ENCODE measurements around the gene IGLON5.
A peak's percentile ranks its signal among the peaks of the same experiment; 100 is the strongest.

Gene IGLON5

GRCh38 chr19:51321799-51322198 is 10.4 kb downstream of the IGLON5 start:
- TF ChIP-seq JUND (IDR thresholded peaks at IDR 0.05; ENCODE audit: low read depth) = no peak
- in situ Hi-C loops (cut with HindIII; ENCODE audit: low pct_unique_long_range_greater_than_20kb, low sequenced_read_pairs) = no loop called here
- no peak for DNase-seq (ENCODE audit: low read depth in 1 of 2, low spot score in 1 of 2)

GRCh38 chr19:51323481-51324166 is 12.2 kb downstream of the IGLON5 start:
- no peak for DNase-seq (ENCODE audit: low read depth in 1 of 2, low spot score in 1 of 2)
- TF ChIP-seq JUND (IDR thresholded peaks at IDR 0.05; ENCODE audit: low read depth) = no peak

DNA sequence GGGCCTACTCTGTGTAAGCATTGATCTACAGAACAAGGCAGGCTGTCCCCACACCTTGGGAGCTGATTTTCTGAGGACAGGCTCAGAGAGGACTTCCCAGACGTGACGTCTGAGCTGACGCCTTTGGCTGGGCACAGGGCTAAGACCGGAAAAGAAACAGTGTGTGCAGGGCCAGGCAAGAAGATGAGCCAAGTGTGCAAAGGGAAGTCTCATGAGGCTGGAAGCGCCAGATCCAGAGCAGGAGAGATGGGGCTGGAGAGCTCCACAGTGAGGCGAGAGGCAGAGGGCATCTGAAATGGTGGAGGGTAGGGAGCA is 12.7 kb downstream of the IGLON5 start:
- TF ChIP-seq JUND (IDR thresholded peaks at IDR 0.05; ENCODE audit: low read depth) = no peak
- in situ Hi-C loops (cut with HindIII; ENCODE audit: low pct_unique_long_range_greater_than_20kb, low sequenced_read_pairs) = no loop called here

More at GRCh38 chr19:51323481-51324166, 12.2 kb downstream of the IGLON5 start:
- in situ Hi-C loops (cut with HindIII; ENCODE audit: low pct_unique_long_range_greater_than_20kb, low sequenced_read_pairs) = no loop called here

GRCh38 chr19:51325161-51325976 is 13.9 kb downstream of the IGLON5 start:
- TF ChIP-seq JUND (IDR thresholded peaks at IDR 0.05; ENCODE audit: low read depth) = no peak
- no peak for DNase-seq (ENCODE audit: low read depth in 1 of 2, low spot score in 1 of 2)
- in situ Hi-C loops (cut with HindIII; ENCODE audit: low pct_unique_long_range_greater_than_20kb, low sequenced_read_pairs) = no loop called here

More for the DNA sequence above, 12.7 kb downstream of the IGLON5 start:
- DNase-seq (ENCODE audit: low read depth in 1 of 2, low spot score in 1 of 2) = no peak

DNA sequence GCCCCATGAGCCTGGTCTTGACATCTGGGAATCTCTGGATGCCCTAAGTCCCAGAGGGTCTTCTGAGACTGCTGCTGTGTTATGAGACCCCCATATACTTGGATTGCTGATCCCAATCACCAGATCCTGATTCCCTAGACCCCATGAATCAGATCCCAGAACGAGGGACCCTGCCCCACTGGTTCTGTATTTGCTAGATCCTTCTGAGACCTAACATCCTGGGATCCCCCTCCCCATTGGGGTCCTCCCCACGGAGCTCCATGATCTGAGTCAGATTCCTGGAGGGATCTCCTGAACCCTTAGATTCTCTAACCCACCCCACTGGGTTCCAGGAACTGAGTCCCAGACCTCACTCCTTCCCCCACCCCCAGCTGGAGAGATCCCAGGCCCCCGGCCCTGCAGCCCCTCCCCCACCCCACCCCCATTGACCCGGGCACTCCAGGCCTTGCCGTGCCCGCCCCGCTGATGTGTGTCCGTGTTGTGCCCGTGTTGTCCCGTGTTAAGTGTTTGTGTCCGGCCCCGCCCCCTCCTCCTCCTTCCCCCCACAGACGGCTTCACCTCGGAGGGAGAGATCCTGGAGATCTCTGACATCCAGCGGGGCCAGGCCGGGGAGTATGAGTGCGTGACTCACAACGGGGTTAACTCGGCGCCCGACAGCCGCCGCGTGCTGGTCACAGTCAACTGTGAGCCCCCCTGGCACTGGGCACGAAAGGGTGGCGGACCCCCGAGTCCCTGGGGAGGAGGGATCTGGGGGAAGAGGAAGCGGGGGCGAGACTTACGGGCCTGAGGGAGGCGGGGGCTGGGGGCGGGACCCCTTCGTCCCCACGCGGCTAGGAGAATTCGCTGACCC is 15.0 kb downstream of the IGLON5 start:
- DNase-seq (ENCODE audit: low read depth in 1 of 2, low spot score in 1 of 2) = no peak
- TF ChIP-seq JUND (IDR thresholded peaks at IDR 0.05; ENCODE audit: low read depth) = no peak
- in situ Hi-C loops (cut with HindIII; ENCODE audit: low pct_unique_long_range_greater_than_20kb, low sequenced_read_pairs) = no loop called here

DNA sequence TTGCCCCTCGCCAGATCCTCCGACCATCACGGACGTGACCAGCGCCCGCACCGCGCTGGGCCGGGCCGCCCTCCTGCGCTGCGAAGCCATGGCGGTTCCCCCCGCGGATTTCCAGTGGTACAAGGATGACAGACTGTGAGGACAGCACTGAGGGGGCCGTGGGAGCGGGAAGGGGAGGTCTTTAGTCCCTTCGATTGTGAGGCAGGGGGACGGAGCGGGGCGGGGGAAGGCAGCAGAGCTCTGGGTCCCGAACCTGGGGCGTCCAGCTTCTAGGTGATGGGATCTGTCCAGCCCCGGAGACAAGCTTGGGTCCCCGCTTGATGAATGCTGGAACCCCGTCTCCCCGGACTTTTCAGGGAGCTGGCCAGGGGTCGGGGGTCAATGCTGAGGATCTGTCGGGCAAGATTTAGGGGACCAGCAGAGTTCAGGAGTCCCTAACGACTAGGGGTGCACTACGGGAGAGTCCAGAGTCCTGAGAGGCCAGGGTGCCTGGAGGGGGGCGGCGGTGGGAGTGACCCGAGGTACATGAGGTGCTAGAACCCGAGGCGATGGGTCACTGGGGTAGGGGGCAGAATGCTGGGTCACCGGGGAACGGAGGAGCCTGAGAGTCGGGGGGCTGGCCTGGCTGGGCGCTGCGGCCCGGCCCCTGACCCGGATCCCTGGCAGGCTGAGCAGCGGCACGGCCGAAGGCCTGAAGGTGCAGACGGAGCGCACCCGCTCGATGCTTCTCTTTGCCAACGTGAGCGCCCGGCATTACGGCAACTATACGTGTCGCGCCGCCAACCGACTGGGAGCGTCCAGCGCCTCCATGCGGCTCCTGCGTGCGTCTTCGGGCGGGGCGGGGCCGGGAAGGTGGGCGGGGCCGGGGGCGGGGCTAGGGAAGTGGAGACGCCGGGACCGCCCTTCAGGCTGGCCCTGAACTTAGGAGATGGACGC is 15.9 kb downstream of the IGLON5 start:
- DNase-seq (ENCODE audit: low read depth in 1 of 2, low spot score in 1 of 2) = no peak
- in situ Hi-C loops (cut with HindIII; ENCODE audit: low pct_unique_long_range_greater_than_20kb, low sequenced_read_pairs) = no loop called here
- TF ChIP-seq JUND (IDR thresholded peaks at IDR 0.05; ENCODE audit: low read depth) = no peak

DNA sequence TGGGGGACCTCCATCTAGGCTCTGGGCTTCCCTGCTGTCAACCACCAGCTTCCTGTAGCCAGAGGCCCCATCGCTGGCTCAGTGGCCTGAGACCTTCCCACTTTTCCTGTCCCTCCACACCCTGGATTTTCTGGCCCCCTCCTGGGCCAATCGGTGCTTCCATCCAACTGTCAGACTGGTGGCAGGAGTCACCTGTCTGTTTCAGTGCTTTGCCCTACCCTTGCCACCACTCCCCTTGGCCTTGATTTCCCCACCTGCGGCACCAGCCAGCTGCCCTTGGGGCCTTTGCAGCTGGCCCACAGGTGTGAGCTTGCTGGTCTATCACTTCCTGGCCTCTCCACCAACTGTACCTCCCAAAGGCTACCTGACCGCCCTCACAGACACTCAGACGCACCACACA is 18.0 kb downstream of the IGLON5 start:
- no peak for DNase-seq (ENCODE audit: low read depth in 1 of 2, low spot score in 1 of 2)
- in situ Hi-C loops (cut with HindIII; ENCODE audit: low pct_unique_long_range_greater_than_20kb, low sequenced_read_pairs) = no loop called here
- no peak for TF ChIP-seq JUND (IDR thresholded peaks at IDR 0.05; ENCODE audit: low read depth)

GRCh38 chr19:51330366-51330765 is 18.9 kb downstream of the IGLON5 start:
- DNase-seq (ENCODE audit: low read depth in 1 of 2, low spot score in 1 of 2) = no peak
- in situ Hi-C loops (cut with HindIII; ENCODE audit: low pct_unique_long_range_greater_than_20kb, low sequenced_read_pairs) = no loop called here
- no peak for TF ChIP-seq JUND (IDR thresholded peaks at IDR 0.05; ENCODE audit: low read depth)

GRCh38 chr19:51331193-51331592 is 19.7 kb downstream of the IGLON5 start:
- TF ChIP-seq JUND (IDR thresholded peaks at IDR 0.05; ENCODE audit: low read depth) = no peak
- in situ Hi-C loops (cut with HindIII; ENCODE audit: low pct_unique_long_range_greater_than_20kb, low sequenced_read_pairs) = no loop called here
- DNase-seq (ENCODE audit: low read depth in 1 of 2, low spot score in 1 of 2) = no peak

DNA sequence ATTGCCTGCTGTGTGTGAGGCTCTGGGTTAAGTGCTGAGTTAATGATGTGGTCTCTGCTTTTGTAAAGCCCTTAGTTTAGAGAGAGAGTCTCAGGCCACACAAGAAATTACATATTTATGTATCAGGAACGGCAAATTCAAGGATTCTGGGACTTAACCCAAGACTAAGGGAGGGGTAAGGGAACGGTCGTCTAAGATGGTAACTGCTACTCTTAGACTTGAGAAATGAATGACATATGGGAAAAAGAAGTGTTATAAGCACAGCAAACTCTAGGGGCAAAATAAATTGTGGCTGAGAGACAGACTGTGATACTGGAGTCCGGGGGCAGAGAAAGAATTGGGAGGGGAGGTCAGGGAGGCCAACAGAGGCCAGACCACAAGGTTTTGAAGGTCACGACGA is 20.3 kb downstream of the IGLON5 start:
- TF ChIP-seq JUND (IDR thresholded peaks at IDR 0.05; ENCODE audit: low read depth) = no peak
- no peak for DNase-seq (ENCODE audit: low read depth in 1 of 2, low spot score in 1 of 2)
- in situ Hi-C loops (cut with HindIII; ENCODE audit: low pct_unique_long_range_greater_than_20kb, low sequenced_read_pairs) = no loop called here

DNA sequence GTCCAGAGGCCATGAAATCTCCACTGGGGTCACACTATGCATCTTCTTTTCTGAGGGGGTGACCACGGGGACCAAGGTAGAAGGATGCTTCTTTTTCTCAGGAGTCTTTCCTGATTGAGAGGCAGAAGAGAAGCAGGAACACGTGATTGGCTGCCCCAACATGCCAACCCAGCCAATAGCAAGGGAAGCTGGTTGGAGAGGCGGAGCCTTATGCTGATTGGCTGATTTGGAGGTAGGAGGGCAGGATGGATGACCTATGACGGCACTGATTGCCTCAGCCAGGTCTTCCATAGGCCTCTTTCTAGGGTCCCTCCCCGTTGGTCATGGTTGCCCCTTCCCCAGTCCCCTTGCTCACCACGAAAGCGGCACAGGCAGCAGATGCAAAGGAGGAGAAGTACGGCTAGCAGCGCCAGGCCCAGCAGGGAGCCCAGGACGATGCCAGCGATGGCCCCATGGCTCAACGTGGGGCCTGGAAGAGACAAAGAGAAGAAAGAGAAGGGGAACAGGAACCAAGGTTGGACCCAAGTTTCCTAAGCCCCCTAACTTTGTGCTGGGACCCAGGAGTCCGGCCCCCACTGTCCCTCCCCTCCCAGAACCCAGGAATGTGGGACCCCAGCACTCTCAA is 22.5 kb downstream of the IGLON5 start:
- in situ Hi-C loops (cut with HindIII; ENCODE audit: low pct_unique_long_range_greater_than_20kb, low sequenced_read_pairs) = no loop called here
- no peak for TF ChIP-seq JUND (IDR thresholded peaks at IDR 0.05; ENCODE audit: low read depth)
- peak in 1 of 2 experiments; percentile 46 for DNase-seq (ENCODE audit: low read depth in 1 of 2, low spot score in 1 of 2)

Measured in T47D (cell line).